ENCODE measurements around the gene NADK2.

The NADK2 gene

DNA sequence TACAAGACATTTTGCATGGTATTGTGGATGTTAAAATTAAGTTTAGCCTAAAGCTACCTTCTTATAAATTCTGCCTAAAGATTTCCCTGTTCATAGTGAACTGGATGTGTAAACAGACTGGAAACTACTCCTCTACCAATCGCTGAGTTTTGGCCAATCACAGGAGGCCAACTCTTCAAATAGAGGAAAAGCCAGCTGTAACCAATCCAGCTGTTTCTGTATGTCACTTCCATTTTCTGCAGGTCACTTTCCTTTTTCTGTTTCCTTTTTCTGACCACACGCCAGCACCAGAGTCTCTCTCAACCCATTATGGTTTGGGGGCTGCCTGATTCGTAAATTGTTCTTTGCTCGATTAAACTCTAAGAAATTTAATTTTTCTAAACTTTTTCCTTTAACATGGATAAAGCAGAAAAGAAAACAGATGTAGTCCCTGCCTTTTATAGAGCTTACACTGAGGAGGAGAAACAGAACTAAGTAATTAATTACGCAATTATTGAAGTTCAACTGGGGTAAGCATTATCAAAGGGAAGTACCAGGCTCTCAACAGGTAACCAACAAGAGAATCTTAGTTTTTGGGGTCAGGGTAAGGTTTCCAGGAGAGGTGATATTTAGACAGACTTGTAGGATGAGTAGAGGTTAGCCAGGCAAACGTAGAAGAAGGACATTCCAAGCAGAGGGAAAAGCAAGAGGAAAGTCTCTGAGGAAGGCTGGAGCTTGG lies 32.2 kb upstream of the NADK2 start:
- no peak for DNase-seq (ENCODE audit: insufficient read length, low spot score)
- TF ChIP-seq SPI1 (IDR thresholded peaks at IDR 0.05; ENCODE audit: low read depth, low read length) (no peak), POLR2A (IDR thresholded peaks at IDR 0.05; ENCODE audit: low read depth, low read length) (no peak), POLR2AphosphoS5 (IDR thresholded peaks at IDR 0.05; ENCODE audit: low read depth, low read length) (no peak)
- FAIRE-seq = no peak

- no peak for DNase-seq (ENCODE audit: insufficient read length, low spot score)
- FAIRE-seq = no peak
- no peak for TF ChIP-seq TAF1 (IDR thresholded peaks at IDR 0.05; ENCODE audit: low read depth, low read length)
- no peak for TF ChIP-seq POLR2AphosphoS5 (IDR thresholded peaks at IDR 0.05; ENCODE audit: low read depth, low read length)
- no peak for TF ChIP-seq POU2F2 (IDR thresholded peaks at IDR 0.05; ENCODE audit: low read depth, low read length)
- TF ChIP-seq POLR2A (IDR thresholded peaks at IDR 0.05; ENCODE audit: low read depth, low read length) = no peak
- no peak for TF ChIP-seq SPI1 (IDR thresholded peaks at IDR 0.05; ENCODE audit: low read depth, low read length)
- no peak for TF ChIP-seq PAX5 (IDR thresholded peaks at IDR 0.05; ENCODE audit: insufficient read depth, low read length, severe bottlenecking)
Measured at GRCh38 chr5:36272136-36272690, 30.5 kb upstream of the NADK2 start.

GRCh38 chr5:36270876-36271575 lies 29.3 kb upstream of the NADK2 start:
- TF ChIP-seq PAX5 (IDR thresholded peaks at IDR 0.05; ENCODE audit: insufficient read depth, low read length, severe bottlenecking) (no peak), POLR2AphosphoS5 (IDR thresholded peaks at IDR 0.05; ENCODE audit: low read depth, low read length) (no peak), SPI1 (IDR thresholded peaks at IDR 0.05; ENCODE audit: low read depth, low read length) (no peak), POLR2A (IDR thresholded peaks at IDR 0.05; ENCODE audit: low read depth, low read length) (no peak), TAF1 (IDR thresholded peaks at IDR 0.05; ENCODE audit: low read depth, low read length) (no peak), POU2F2 (IDR thresholded peaks at IDR 0.05; ENCODE audit: low read depth, low read length) (no peak)
- FAIRE-seq (no peak), DNase-seq (ENCODE audit: insufficient read length, low spot score) (no peak)

DNA sequence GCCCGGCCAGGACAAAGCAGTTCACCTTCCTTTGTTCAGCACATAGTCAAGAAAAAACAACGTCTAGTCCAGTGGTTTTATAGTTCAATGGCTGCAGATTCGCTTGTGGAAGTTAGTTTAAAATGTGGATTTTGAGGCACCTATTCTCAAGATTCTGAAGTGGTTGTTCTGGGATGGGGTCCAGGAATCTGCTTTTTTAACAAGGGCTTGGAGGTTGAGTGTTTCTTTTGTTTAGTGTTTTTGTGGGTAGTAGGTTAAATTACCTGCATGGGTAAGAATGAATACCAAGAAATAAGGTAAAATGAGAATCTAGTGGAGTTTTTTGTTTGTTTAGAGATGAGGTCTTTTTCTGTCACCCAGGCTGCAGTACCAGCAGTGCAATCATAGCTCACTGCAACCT lies 28.4 kb upstream of the NADK2 start:
- no peak for TF ChIP-seq SPI1 (IDR thresholded peaks at IDR 0.05; ENCODE audit: low read depth, low read length)
- TF ChIP-seq POU2F2 (IDR thresholded peaks at IDR 0.05; ENCODE audit: low read depth, low read length) = no peak
- no peak for TF ChIP-seq PAX5 (IDR thresholded peaks at IDR 0.05; ENCODE audit: insufficient read depth, low read length, severe bottlenecking)
- TF ChIP-seq POLR2AphosphoS5 (IDR thresholded peaks at IDR 0.05; ENCODE audit: low read depth, low read length) = no peak
- no peak for TF ChIP-seq POLR2A (IDR thresholded peaks at IDR 0.05; ENCODE audit: low read depth, low read length)
- TF ChIP-seq TAF1 (IDR thresholded peaks at IDR 0.05; ENCODE audit: low read depth, low read length) = no peak
- DNase-seq (ENCODE audit: insufficient read length, low spot score) = no peak
- FAIRE-seq = no peak

GRCh38 chr5:36269478-36269877 lies 27.8 kb upstream of the NADK2 start:
- no peak for FAIRE-seq
- TF ChIP-seq SPI1 (IDR thresholded peaks at IDR 0.05; ENCODE audit: low read depth, low read length) (no peak), TAF1 (IDR thresholded peaks at IDR 0.05; ENCODE audit: low read depth, low read length) (no peak), POU2F2 (IDR thresholded peaks at IDR 0.05; ENCODE audit: low read depth, low read length) (no peak), PAX5 (IDR thresholded peaks at IDR 0.05; ENCODE audit: insufficient read depth, low read length, severe bottlenecking) (no peak), POLR2AphosphoS5 (IDR thresholded peaks at IDR 0.05; ENCODE audit: low read depth, low read length) (no peak), POLR2A (IDR thresholded peaks at IDR 0.05; ENCODE audit: low read depth, low read length) (no peak)
- no peak for DNase-seq (ENCODE audit: insufficient read length, low spot score)

- TF ChIP-seq SPI1 (IDR thresholded peaks at IDR 0.05; ENCODE audit: low read depth, low read length) = no peak
- no peak for TF ChIP-seq POLR2A (IDR thresholded peaks at IDR 0.05; ENCODE audit: low read depth, low read length)
- TF ChIP-seq PAX5 (IDR thresholded peaks at IDR 0.05; ENCODE audit: insufficient read depth, low read length, severe bottlenecking) = no peak
- no peak for TF ChIP-seq TAF1 (IDR thresholded peaks at IDR 0.05; ENCODE audit: low read depth, low read length)
- TF ChIP-seq POU2F2 (IDR thresholded peaks at IDR 0.05; ENCODE audit: low read depth, low read length) = no peak
- no peak for TF ChIP-seq POLR2AphosphoS5 (IDR thresholded peaks at IDR 0.05; ENCODE audit: low read depth, low read length)
- FAIRE-seq (no peak), DNase-seq (ENCODE audit: insufficient read length, low spot score) (no peak)
Measured at GRCh38 chr5:36267905-36268304, 26.2 kb upstream of the NADK2 start.

- DNase-seq (ENCODE audit: insufficient read length, low spot score) (no peak), FAIRE-seq (no peak)
- TF ChIP-seq POLR2A (IDR thresholded peaks at IDR 0.05; ENCODE audit: low read depth, low read length) = no peak
- TF ChIP-seq PAX5 (IDR thresholded peaks at IDR 0.05; ENCODE audit: insufficient read depth, low read length, severe bottlenecking) = no peak
Measured at GRCh38 chr5:36264202-36264760, 22.6 kb upstream of the NADK2 start.

GRCh38 chr5:36261186-36261585 lies 19.5 kb upstream of the NADK2 start:
- TF ChIP-seq POU2F2 (IDR thresholded peaks at IDR 0.05; ENCODE audit: low read depth, low read length) (no peak), TAF1 (IDR thresholded peaks at IDR 0.05; ENCODE audit: low read depth, low read length) (no peak), SPI1 (IDR thresholded peaks at IDR 0.05; ENCODE audit: low read depth, low read length) (no peak), POLR2A (IDR thresholded peaks at IDR 0.05; ENCODE audit: low read depth, low read length) (no peak), POLR2AphosphoS5 (IDR thresholded peaks at IDR 0.05; ENCODE audit: low read depth, low read length) (no peak), PAX5 (IDR thresholded peaks at IDR 0.05; ENCODE audit: insufficient read depth, low read length, severe bottlenecking) (no peak)
- no peak for FAIRE-seq
- DNase-seq (ENCODE audit: insufficient read length, low spot score) = no peak

GRCh38 chr5:36253575-36253974 lies 11.8 kb upstream of the NADK2 start:
- no peak for FAIRE-seq
- TF ChIP-seq PAX5 (IDR thresholded peaks at IDR 0.05; ENCODE audit: insufficient read depth, low read length, severe bottlenecking) (no peak), SPI1 (IDR thresholded peaks at IDR 0.05; ENCODE audit: low read depth, low read length) (no peak), TAF1 (IDR thresholded peaks at IDR 0.05; ENCODE audit: low read depth, low read length) (no peak), POLR2A (IDR thresholded peaks at IDR 0.05; ENCODE audit: low read depth, low read length) (no peak), POLR2AphosphoS5 (IDR thresholded peaks at IDR 0.05; ENCODE audit: low read depth, low read length) (no peak), POU2F2 (IDR thresholded peaks at IDR 0.05; ENCODE audit: low read depth, low read length) (no peak)
- DNase-seq (ENCODE audit: insufficient read length, low spot score) = no peak

Measured in GM12891 (cell line).